Amygdala (tissue), 56 donors: ENCODE data around the gene APOA5.

Experiments
- DNase-seq, 56 donors: peaks; one replicate each; lab custom pipeline; 2025; lab: John Stamatoyannopoulos, UW

The APOA5 gene

DNA sequence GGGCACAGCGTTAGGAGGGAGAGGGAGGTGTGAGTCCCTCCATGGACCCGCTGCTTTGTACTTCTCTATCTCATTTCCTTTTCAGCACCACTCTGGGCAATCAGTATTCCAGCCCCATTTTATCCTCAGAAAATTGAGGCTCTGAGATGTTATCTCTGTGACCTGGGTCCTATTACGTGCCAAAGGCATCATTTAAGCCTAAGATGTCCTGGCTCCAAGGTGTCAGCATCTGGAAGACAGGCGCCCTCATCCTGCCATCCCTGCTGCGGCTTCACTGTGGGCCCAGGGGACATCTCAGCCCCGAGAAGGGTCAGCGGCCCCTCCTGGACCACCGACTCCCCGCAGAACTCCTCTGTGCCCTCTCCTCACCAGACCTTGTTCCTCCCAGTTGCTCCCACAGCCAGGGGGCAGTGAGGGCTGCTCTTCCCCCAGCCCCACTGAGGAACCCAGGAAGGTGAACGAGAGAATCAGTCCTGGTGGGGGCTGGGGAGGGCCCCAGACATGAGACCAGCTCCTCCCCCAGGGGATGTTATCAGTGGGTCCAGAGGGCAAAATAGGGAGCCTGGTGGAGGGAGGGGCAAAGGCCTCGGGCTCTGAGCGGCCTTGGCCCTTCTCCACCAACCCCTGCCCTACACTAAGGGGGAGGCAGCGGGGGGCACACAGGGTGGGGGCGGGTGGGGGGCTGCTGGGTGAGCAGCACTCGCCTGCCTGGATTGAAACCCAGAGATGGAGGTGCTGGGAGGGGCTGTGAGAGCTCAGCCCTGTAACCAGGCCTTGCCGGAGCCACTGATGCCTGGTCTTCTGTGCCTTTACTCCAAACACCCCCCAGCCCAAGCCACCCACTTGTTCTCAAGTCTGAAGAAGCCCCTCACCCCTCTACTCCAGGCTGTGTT lies 37.2 kb upstream of the APOA5 start:
- no peak for DNase-seq

DNA sequence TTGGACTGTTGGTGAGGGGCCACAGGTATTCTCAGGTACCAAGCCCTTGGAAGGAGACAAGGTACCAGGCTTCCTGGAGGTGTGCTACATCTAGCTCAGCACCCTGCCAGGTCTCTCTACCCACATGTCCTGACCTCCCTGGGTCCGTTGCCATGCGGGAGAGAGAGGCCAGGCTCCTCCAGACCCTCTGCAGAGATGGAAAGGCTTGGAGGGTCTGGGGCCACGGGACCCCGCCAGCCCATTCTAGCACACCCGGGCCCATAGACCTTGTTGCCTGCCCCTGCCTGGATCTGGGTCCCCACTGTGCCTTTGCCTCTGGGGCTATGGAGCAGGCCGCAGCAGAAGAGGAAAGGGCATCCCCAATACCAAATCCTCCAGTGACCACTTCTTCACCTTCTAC lies 35.8 kb upstream of the APOA5 start:
- DNase-seq, result no peak

DNA sequence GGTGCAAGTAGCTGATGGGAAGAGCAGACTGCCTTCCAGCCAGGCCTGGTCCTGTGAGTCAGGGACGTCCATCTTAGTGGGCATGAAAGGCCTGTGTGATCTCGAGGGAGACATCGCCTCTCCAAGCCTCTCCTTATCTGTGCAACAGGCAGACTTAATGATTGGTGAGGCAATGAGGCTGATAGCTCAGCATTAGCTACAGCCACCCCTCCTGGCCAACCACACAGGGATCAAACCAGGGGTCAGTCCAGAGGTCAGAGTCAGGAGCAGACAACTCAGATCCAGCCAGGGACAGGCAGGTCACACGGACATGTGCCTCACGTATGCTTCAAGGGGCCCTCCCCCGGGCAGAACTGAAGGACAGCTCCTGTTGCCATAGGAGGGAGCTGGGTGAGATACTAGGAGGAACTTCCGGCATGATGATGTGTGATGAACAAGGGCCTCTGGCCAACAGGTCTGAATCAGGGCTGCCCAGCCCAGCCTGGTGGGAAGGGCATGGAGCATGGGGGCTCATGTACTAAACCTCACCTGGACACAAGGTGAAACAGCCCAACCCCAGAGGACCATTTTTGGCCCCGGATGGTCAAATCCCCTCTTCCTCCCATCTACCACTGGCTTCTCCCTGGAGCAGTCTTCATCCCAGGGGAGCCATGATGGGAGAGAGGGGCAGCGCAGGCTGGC lies 35.2 kb upstream of the APOA5 start:
- no peak for DNase-seq

DNA sequence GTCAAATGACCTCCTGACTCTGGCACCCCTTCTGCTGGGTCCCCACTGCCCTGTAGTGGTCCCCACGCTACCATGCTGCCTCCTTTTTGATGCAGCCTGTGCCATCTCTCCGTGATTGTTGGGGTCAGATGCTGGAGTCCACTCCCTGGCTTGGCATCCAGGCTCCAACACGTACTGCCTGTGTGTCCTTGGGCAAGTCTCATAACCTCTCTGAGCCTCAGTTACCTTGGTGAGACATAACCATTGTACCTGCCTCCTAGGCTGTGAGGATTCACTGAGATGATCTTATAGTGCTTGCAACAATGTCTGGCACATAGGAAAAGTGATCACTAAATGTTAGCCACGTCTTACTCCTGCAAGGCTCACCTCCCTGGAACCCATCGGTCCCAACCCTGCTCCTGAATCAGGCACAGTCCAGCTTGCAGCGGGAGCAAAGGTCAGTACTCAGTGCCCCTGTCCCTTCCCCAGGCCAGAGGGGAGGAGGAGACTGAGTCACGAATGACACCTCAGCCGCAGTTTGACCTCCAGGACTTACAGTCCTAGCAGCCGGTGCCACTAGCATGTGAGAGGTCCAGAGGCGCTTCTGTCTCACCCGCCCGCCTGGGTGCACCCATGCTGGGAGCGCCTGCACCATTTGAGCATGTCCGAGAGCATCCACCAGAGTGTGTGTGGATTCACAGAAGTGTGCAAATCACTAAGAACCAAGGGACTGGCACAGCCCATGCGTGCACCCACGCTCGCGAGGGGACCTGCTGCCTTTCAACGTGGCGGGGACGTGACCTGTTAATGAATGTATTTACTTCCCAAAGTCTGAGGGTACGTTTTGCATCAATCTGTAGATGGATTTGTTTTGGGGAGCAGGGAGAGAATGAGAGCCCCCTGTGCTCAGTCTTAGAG lies 34.4 kb upstream of the APOA5 start:
- DNase-seq, result no peak

DNA sequence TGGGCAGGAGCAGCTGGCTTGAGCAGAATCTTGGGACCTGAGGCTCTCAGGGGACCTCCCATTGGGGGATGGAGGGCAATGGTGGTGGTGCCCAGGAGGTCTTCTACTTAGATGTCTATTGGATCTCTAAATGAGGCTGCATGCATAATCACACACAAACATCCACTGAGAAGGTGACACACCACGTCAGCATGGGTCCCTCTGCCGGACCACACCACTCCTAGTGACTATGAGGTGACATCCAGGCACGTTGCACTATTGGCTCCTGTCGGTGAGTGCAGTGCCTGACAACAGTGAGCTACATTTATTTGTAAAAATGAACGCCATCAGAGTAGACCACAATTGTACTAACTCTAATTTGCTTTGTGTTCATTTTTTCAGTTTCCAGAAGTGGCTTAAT lies 33.8 kb upstream of the APOA5 start:
- no peak for DNase-seq

DNA sequence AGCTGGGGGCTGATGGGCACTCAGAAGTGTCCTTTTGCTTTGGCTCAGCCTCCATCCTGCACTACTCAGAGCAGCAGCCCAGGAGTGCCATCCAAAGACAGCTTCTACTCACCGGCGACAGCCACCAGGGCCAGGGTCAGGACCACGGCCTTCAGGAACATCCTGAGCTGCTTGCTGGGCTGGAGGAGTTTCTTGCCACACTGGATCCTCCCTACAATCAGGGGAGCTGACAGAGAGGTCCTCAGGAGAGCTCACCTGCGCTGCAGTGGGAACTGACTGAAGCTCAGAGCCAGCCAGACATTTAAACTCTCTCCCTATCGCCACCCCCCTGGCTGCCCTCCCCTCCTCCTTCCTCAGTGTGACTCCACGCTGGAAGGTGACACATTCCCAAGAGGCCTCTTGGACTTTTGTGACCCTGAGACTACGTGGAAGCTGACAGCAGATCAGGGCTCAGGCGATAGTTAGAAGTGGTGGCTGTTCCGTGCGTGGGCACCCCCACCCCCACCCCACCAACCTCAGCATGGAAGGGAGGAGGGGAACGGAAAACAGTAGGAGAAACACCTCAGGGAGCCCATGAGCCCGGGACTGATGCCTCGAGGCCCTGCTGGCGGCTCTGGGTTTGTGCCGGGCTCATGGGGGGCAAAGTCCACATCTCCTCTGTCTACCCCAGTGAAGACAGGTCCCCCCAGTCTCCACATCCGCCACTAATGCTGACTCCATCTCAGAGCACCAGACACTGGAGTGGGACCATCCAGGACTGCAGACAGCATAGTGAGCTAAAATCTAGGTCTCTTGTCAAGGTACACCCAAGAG lies 31.6 kb upstream of the APOA5 start, which contains the start of gene APOA4:
Gene APOA4, minus strand, starts transcription at position 274 of the 813 bp plus-strand sequence. Its CDS starts 113 bp downstream, at position 161.
- no peak for DNase-seq

DNA sequence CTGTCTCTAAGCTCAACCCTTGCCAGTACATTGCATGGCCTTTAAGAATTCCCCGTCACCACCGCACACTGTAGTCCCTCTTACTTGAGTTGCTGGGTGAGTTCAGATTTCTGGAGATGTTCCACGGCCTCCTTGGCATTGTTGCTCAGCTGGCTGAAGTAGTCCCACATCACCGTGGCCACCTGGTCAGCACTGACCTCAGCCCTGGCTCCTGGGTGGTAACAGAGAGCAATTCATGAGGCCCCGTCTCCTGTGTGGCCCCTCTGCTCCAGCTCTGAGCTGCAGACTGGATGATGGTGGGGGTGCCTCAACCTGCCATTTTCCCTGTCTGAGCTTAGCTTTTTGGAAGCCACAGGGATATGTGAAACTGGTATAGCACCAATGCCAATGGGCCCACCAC lies 30.9 kb upstream of the APOA5 start:
- DNase-seq, result no peak

DNA sequence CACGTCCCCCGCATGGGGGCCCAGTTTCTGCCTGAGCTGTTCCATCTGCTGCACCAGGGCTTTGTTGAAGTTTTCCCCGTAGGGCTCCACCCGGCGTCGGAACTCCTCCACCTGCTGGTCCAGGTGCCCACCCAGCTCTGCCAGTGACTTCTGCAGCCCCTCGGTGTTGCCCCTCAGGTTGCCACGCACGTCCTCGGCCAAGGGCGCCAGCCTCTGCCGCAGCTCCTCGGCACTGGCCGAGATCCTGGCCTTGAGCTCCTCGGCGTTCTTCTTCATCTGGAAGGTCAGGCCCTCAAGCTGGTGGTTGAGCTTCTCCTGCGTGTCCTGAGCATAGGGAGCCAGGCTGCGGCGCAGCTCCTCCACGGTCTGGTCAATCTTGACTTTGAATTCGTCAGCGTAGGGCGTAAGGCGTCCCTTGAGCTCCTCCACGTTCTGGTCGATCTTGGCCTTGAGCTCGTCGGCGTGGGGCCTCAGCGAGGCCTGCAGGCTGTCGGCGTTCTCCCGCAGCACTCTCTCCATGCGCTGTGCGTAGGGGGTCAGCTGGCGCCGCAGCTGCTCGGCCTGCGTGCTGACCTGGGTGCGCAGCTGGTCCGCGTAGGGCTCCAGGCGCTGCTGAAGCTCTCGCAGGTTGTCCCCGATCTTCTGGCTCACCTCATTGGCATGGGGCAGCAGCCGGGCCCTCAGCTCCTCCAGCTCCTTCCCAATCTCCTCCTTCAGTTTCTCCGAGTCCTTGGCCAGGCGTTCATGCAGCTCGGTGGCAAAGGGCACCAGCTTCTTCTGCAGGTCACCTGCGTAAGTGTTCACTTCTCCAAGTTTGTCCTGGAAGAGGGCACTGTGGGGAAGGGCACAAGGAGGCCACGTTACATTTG lies 29.6 kb upstream of the APOA5 start:
- DNase-seq, result no peak

DNA sequence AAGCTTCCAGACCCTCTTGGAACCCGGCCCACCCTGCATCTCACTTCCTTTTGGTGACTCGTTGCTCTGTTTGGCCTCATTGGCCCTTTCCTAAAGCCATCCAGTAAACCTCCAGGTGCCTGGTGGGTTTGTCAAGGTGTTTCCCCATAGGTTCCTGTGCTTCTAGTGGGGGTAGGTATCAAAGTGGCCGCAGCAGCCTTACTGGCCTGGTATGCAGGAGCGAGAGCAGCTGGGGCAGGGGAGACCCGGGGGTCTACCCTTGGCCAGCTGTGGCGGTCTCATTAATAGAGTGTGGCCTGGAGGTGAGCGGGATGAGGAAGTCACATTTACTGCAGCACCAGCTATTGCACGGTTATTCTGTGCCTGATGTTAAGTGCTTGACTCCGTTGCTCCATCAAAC lies 27.4 kb upstream of the APOA5 start:
- DNase-seq, result no peak

DNA sequence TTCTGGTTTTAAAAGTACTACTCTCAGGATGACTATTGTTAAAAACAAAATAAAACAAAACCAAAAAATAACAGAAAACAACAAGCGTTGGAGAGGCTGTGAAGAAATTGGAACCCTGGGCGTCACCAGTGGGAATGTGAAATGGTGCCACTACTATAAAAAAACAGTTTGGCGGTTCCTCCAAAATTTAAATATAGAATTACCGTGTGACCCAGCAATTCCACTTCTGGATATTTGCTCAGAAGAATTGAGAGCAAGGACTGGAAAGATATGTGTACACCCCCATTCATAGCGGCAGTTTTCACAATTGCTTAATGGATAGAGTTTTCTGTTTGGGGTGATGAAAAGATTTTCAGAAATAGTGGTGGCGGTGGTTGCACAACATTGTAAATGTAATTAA lies 22.8 kb upstream of the APOA5 start:
- no peak for DNase-seq

DNA sequence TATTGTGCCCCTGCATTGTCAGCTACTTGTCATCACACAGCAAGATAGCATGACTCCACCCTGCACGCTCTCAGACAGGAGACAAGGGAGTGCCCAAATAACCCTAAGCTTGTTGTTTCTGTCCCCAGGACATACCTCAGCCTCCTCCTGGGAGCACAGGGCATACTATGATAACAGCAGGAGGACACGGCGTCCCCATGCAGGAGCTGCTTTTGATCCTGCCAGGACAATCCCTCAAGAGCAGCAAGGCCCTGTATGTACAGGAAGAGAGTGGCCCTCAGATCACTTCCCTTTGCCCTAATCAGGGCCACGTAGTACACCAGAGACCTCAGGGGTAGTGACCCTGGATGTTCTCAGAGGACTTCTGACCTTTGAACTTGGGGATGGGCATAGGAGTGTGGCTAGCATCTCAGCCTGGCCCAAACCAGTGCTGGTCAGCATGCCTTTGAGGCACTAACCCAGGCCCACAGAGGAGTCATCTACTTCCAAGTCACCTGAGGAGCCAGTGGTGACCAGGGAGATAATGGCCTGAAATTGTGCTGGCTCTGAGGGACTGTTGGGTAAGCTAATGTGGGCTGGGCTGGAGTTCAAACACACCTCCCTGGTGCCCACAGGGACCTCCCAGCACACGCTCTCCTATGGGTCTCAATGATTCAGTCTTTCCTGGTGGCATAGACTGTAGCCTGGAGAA lies 22.2 kb upstream of the APOA5 start:
- DNase-seq, result no peak

DNA sequence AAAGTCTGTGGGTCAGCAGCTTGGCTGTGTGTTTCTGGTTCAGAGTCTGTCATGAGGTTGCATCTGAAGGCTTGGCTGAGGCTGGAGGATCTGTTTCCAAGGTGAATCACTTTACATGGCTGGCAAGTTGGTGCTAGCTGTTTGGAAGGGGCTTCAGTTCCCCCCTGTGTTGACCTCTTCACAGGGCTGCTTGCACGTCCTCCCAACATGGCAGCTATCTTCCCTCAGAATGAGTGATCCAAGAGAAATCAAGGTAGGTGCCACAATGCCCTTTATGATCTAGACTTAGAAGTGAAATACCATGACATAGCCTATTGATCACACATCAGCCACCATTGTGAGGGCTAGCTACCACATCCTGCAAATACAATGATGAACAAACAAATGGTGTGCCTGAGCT lies 21.5 kb upstream of the APOA5 start:
- DNase-seq, result no peak

DNA sequence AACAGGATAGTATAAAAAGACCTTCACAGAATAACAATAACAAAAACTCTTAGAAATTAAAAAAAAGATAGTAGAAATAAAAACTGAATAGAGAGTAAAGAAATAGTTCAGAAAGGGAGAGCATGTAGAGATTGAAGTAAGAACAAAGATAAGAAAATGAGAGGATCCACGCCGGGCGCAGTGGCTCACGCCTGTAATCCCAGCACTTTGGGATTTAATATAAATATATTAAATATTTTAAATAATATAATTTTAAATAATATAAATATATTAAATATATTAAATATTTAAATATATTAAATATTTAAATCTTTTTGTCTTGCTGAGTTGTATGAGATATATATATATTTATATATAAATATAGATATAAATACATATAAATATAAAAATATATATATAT lies 20.4 kb upstream of the APOA5 start:
- DNase-seq, result no peak

DNA sequence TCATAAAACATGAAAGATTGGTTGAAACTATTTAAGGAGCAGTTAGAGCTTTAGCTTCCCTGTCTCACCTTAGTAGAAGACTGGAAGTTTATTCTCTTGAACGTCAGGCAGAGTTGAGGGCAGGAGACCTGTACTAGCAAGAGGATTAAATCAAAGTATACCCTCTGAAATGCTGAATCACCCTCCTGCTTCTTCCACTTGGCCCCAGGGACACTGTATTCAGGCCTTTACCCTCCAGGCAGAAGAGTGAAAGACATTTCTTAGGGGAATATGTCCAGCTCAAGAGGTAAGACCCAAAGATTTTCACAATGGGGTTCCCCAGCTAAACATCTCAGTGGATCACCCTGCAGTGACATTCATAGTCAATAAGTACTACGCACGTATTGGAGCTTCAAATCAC lies 19.5 kb upstream of the APOA5 start:
- DNase-seq, result no peak

DNA sequence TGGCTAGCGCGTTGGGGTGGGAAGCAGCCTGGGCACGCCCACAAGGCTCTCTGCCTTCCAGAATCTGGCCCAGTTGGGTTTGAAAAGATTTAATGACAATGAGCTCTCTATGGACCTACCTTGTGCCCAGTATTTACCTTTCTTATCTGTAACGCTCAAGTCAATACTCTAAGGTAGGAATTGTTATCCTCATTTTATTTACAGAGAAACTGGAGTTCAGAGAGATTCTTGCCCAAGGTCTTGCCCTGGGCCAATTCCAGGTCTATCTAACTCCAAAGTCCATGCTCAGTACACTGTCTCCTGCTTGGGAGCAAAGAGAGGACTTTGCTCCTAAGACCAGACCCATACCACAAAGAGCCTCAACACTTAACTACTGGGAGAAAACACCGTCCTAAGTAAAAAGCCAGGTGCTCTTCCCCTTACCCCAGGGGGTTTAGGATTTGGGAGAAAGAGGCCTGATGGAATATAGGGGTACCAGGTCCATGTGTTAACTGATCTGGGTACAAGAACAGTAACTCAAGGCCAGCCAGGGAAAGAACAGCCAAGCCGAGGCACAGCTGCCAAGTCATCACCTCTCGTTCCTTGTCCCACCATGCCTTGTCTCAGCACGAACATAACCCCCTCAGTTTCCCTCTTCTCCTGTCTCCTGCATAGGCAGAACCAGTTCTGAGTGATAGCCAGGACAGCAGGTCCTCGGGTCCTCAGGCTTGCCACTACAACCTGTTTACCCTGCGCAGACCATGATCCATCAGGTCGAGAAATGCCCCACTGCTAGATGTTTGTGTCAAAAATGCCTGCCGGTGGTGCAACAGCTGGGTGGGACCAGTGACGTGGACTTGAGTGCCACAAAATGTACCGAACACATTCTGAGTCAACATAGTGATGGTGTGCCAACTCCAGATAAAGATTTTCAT lies 16.8 kb upstream of the APOA5 start:
- DNase-seq, result no peak

DNA sequence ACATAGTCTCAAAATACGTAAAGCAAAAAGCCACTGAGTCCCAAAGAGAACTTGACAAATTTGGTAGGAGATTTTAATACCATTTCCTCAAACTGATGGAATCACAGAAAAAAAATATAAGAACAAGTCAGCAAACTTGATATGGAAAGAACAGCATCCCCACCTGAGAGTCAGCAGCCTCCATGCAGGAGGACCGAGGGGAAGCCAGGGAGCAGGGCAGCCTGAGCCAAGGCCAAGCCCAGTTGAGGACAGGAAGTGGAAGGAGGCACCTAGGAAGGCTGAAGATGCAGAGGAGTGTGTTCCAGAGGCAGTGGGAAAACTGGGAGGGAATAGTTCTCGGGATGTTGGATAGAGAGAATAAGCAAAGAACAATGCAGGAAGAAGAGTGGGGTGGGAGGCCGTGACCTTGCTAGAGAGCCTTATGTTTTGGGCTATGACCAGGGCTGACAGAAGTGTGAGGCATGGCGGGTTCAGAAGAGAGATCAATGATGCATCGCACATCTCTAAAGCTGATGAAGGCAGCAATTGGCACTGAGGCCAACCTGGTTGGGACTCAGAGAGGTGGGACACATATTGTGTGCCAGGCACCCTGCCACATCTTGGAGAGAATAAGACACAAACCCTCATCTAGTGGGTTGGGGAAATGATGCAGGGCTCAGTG lies 16.1 kb upstream of the APOA5 start:
- no peak for DNase-seq

DNA sequence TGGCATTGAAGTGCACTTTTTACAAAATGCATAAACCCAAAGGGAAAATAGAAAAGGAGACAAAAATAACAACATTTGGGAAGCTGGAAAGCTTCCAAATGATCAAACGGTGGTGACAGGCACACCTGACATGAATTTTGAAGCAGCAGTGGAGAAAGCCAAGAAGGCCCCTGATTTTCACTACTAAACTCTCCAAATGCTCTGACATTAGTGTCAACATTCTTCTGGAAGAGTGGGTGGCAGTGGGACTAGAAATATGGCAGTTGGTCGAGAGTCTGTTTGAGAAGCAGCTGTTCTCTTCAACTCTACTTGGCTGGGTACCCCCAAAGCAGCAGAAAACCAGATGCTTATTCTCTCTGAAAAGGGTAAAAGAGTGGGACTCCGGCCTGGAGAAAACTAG lies 12.3 kb upstream of the APOA5 start:
- no peak for DNase-seq
